ENCODE data around the gene LGR6. TPM values are rescaled to one million over a fixed set of nuclear protein-coding genes. Genes with fewer than 3 reads are reported as not detected.

LGR6 gene
- total and polyA plus RNA-seq, 2 of the 8 experiments (the other 6 are each of a cell fraction or from before 2014, with no cell fraction given), result 0.50 to 1.0 TPM

- Histone ChIP-seq H3K23me2 (ENCODE audit: low read depth, low read length) (no peaks in the 10 kb centered on the region), H2BK5ac (ENCODE audit: low read depth, low read length) (no peak overlapping the region), H3K4ac (replicated peaks; ENCODE audit: insufficient read length, low read depth, low read length) (no peak overlapping the region), H3K9me3 (ENCODE audit: insufficient read depth in 2 of 2, low read depth in 1 of 2, low read length in 1 of 2) (no peaks in the 10 kb centered on the region), H2AFZ (ENCODE audit: low read length) (no peak overlapping the region), H3K14ac (ENCODE audit: insufficient read length) (no peak overlapping the region), H3K4me1 (replicated peaks in 1 of 4; ENCODE audit: control insufficient read depth in 3 of 4, insufficient read depth in 4 of 4, low read length in 3 of 4) (peaks cover 0 to 6% (median 0%) of the 10 kb centered on the region in 4 experiments; a peak in 2 of 7 replicates), H3K4me3 (ENCODE audit: extremely low read depth in 1 of 4, insufficient read depth in 2 of 4, low read depth in 3 of 4, low read length in 4 of 4) (no peak overlapping the region), H3K36me3 (ENCODE audit: control insufficient read depth in 2 of 4, insufficient read depth in 4 of 4, low read length in 3 of 4) (no peaks in the 10 kb centered on the region), H2BK15ac (ENCODE audit: low read length) (no peak overlapping the region), H3K27me3 (replicated peaks in 1 of 4; ENCODE audit: control insufficient read depth in 3 of 4, extremely low read depth in 1 of 4, insufficient read depth in 3 of 4, low read length in 3 of 4) (no peaks in the 10 kb centered on the region), H4K91ac (replicated peaks; ENCODE audit: insufficient read length, low read length) (no peak overlapping the region), H3K79me2 (ENCODE audit: control insufficient read depth in 1 of 2, insufficient read depth in 2 of 2, low read length in 2 of 2) (no peaks in the 10 kb centered on the region), H4K5ac (ENCODE audit: insufficient read length, low read depth, low read length) (no peak overlapping the region), H2AK5ac (ENCODE audit: low read depth, low read length) (no peak overlapping the region), H2BK120ac (replicated peaks; ENCODE audit: low read depth, low read length) (no peak overlapping the region), H2BK12ac (ENCODE audit: low read depth, low read length) (no peak overlapping the region), H3K23ac (ENCODE audit: insufficient read length) (no peak overlapping the region), H3K4me2 (ENCODE audit: insufficient read depth in 1 of 2, low read depth in 2 of 2, low read length in 2 of 2) (no peak overlapping the region), H4K20me1 (replicated peaks in 1 of 2; ENCODE audit: control insufficient read depth in 1 of 2, insufficient read depth in 2 of 2, low read length in 2 of 2) (no peaks in the 10 kb centered on the region), H2BK20ac (ENCODE audit: low read length) (no peak overlapping the region), H3K27ac (ENCODE audit: low read depth, low read length) (no peak overlapping the region), H3K18ac (ENCODE audit: extremely low read depth, low read length) (no peak overlapping the region), H4K8ac (ENCODE audit: extremely low read depth, insufficient read depth, low read length) (no peak overlapping the region; the same call in 1 of the 2 replicates), H3K9ac (replicated peaks in 1 of 4; ENCODE audit: extremely low read depth in 1 of 4, low read depth in 3 of 4, low read length in 3 of 4) (no peak overlapping the region), H3K79me1 (ENCODE audit: low read depth, low read length) (no peaks in the 10 kb centered on the region), H3K56ac (replicated peaks; ENCODE audit: insufficient read length, low read depth, low read length) (no peak overlapping the region)
- WGBS, 2 experiments (ENCODE audit: extremely low coverage in 1 of 2, insufficient coverage in 1 of 2, insufficient read length in 1 of 2, insufficient replicate concordance in 2 of 2, low coverage in 1 of 2, low lambda C conversion rate in 2 of 2, missing lambda C conversion rate in 1 of 2), result 77% methylated on average over 7 of the region's 7 CpGs; no CpG with 5 or more reads in 1 of the 2 experiments
- FAIRE-seq (no peak), DNase-seq (ENCODE audit: low read depth in 1 of 2, low spot score in 2 of 2) (no peak)
- TF ChIP-seq SUZ12 (IDR thresholded peaks at IDR 0.05; ENCODE audit: low read length) (no peak), POLR2A (IDR thresholded peaks at IDR 0.05; ENCODE audit: control extremely low read depth in 1 of 2, low read depth in 2 of 2, low read length in 2 of 2) (no peak), RFX5 (IDR thresholded peaks at IDR 0.05; ENCODE audit: borderline replicate concordance, low read depth, low read length) (no peak), ATF2 (IDR thresholded peaks at IDR 0.05; ENCODE audit: low read length) (no peak), EP300 (IDR thresholded peaks at IDR 0.05; ENCODE audit: borderline replicate concordance in 1 of 2, low read depth in 2 of 2, low read length in 2 of 2) (no peak), SRF (IDR thresholded peaks at IDR 0.05; ENCODE audit: low read depth, low read length) (no peak), SAP30 (IDR thresholded peaks at IDR 0.05; ENCODE audit: insufficient read depth, insufficient replicate concordance, low read length) (no peak), ZNF274 (IDR thresholded peaks at IDR 0.05; ENCODE audit: borderline replicate concordance, extremely low read depth, low read length) (no peak), SIX5 (IDR thresholded peaks at IDR 0.05; ENCODE audit: low read depth, low read length) (no peak), RXRA (IDR thresholded peaks at IDR 0.05; ENCODE audit: insufficient read depth, low read depth, low read length) (no peak), JUN (IDR thresholded peaks at IDR 0.05; ENCODE audit: low read depth, low read length) (no peak)
- POLR2A ChIA-PET (ENCODE audit: partially characterized antibody), result no interaction called here
- CTCF ChIA-PET (ENCODE audit: partially characterized antibody), result interaction anchor here (1.0 to 10.1 kb wide), 3 partner anchors 8 to 13 kb away, joined by 3 to 77 read pairs (median 3); no protein-coding TSS in a partner anchor
These were observed 24.7 kb upstream of the LGR6 start for GRCh38 chr1:202168861-202169260.
